ENCODE data around the gene PADI1.

PADI1 gene

DNA sequence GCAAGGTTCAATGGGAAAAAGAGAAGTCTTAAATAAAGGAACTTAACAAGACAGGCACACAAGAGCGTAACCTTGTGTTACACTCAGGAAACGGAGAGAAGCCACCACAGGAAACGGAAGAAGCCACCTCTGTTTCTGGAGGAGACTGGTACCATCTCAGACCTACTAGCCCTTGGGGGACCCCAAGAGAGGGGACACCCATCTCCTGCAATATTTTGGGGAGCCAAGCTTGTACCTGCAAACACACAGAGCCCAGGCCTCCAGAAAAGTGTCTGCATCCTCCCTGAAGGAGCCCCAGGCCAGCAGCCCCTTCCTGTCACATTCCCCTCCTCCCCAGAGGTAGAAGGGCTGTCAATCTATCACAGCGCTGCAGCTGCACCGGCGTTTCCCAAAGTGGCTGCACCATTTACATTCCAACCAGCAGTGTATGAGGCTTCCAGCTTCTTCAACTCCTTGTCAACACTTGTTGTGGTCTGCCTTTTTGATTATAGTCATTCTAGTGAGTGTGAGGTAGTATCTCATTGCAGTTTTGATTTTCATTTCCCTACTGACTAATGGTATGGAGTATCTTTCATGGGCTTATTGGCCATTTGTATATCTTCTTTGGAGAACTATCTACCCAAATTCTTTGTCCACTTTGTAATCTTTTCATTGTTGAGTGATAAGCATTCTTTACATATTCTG is 23.0 kb upstream of the PADI1 start:
- DNase-seq (ENCODE audit: low read depth in 2 of 3, low spot score in 2 of 3), result no peak

DNA sequence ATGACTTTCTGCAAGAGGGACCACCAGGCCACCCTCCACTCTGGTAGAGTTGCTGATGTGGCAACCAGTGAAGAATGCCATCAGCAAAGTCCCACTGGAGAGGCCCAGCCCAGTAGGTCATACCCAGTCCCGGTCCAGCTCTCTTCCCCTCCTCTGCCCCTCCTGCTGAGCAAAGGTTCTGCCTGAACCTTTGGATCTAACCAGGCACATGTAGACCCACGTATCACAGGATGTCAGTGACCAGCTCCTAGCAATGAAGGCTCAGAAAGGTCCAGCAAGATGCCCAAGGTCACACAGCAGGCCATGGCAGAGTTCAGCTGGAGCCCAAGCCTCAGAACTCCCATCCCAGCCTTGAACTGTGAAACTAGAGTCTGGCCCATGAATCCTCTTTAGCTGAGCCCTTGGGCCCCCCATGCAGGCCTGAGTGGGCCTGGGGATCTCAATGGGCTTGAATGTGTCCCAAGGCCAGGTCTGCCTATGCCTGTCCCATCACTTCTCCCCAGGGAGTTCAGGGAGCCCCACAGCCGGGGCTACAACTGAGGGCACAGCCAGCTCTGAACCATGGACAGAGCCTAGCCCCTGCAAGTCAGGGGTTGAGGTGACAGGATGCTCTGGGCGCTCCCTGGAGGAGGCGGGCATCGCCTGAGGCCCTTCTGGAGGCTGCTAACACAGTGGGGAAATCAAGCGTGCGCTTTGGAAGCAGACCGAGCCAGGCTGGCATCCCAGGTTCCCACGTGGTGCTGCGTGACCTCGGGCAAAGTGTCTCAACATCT is 21.4 kb upstream of the PADI1 start:
- DNase-seq (ENCODE audit: low read depth in 2 of 3, low spot score in 2 of 3), result no peak

DNA sequence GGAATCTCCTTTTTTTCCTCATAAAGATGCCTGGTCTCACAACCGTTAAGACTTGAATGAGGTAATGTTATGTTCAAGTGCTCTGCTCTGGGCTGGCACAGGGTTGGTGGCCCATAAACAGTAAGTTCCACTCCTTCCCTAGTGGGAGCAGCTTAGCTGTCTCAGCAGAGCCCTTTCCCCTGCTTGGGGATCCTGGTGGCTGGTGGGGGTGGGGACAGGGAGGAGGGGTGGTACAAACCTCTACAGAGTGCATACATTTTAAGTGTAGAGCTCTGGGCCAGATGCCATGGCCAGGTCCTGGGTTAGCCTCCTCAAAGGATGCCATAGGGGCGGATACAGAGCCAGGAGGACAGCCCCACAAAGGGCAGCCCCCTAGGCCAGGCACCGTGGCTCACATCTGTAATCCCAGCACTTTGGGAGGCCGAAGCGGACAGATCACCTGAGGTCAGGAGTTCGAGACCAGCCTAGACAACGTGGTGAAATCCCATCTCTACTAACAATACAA is 20.7 kb upstream of the PADI1 start:
- DNase-seq (ENCODE audit: low read depth in 2 of 3, low spot score in 2 of 3), result no peak

DNA sequence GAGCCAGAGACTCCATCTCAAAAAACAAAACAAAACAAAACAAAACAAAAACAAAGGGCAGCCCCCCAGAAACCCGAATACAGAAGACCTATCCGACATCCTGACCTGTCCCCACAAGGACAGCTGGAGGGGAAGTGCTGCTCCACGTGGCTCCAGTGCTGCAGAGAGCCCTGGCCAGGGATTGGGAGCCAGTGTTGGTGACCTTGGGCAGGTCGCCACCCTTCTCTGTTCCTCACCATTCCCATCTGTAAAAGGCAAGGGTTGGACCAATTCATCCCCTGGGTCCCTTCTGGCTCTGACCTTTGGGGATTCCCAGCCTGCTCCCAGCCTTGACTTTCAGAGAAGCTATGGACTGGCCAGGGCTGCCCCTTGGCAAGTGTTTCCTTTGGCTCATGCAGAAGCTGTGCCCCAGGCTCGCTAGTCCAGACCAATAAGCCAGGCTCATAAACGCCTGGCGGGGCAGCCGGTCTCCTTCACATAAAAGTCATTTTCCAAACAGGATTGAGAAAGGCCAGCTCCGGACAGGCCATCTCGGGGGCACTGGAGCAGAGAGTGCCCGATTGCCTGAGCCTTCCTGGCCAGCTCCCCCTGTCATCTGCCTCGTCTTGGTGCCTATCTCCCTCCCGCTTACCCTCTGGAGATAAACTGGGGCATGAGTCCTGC is 20.0 kb upstream of the PADI1 start:
- DNase-seq (ENCODE audit: low read depth in 2 of 3, low spot score in 2 of 3), result no peak

DNA sequence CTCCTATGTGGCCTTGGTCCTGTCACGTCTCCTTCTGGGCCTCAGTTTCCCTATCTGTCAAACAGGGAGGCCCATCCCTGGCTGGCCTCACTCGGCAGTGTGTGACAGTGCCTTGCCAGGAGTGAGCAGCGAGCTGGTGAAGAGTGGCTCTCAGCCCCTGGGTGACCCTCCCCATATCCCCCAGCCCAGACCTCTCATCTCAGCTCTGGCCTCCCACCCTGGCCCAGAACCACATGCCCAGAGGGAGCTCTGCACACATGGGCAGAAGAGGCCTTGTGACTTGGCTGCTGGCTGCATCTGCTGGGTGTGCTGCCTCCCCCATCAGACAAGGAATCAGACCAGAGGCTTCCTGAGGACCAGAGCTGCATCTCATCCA is 19.5 kb upstream of the PADI1 start:
- DNase-seq (ENCODE audit: low read depth in 2 of 3, low spot score in 2 of 3), result no peak

DNA sequence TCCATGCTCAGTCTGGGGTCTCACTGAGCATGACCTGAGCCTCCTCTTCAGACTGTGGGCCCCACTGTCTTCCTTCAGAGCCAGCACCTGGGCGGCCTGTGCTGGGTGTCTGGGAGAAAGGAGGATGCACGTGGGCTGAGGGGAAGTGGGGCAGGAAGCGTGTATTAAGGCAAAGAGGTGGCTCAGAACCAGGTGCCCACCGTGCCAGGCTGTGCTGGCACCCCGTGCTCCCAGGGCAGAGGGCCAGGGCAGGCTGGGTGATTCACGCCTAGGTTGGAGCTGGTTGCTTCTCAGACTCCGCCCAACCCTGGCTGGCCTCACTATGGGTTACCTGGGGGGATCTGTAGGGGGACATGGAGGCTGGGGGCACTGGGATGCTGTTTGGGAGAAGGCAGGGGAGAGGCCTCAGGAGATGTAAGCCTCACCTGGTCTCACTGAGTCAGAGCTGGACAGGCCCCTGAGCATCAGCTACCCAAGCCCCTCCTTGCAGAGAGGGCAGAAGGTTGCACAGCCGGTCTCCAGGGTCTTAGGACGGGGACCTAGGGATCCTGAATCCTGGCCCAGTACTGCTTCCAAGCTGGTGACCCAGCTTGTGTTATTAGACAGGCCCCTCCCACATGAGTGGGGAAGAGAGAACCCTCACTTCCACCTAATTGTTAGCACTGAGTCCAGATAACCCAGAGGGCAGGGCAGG is 18.6 kb upstream of the PADI1 start:
- DNase-seq (ENCODE audit: low read depth in 2 of 3, low spot score in 2 of 3), result no peak

DNA sequence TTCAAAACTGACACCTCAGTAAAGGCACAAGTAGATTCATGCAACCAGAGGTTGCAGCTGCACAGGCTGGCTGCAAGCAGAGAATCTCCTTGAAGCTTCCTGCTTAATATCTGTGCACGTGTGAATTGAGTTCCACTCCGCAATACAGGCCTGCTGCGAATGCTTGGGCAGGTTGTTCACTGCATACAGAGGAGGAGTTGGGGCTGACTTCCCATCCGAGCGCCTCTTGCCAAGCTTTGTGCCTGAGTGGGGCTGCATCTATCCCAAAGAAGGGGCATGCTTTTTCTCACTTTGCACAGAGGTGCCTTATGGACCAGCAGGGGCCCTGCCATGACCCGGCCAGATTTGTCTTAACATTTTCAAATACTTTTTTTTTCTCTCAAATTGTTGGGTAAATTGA is 17.9 kb upstream of the PADI1 start:
- no peak for DNase-seq (ENCODE audit: low read depth in 2 of 3, low spot score in 2 of 3)

DNA sequence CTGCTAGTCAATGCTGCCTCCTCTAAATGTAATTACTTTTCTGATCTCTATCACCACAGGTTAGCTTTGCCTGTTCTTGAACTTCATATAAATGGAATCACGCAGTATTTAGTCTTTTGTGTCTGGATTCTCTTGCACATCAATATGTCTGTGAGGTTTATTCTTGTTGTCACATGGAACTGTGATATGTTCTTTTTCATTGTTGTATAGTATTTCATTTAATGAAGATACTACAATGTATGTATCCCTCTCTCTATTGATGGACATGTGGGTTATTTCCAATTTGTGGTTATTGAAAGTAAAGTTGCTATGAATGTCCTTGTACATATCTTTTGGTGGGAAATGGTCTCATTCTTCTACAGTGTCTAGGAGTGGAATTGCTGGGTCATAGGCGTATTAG is 16.7 kb upstream of the PADI1 start:
- DNase-seq (ENCODE audit: low read depth in 2 of 3, low spot score in 2 of 3), result no peak

DNA sequence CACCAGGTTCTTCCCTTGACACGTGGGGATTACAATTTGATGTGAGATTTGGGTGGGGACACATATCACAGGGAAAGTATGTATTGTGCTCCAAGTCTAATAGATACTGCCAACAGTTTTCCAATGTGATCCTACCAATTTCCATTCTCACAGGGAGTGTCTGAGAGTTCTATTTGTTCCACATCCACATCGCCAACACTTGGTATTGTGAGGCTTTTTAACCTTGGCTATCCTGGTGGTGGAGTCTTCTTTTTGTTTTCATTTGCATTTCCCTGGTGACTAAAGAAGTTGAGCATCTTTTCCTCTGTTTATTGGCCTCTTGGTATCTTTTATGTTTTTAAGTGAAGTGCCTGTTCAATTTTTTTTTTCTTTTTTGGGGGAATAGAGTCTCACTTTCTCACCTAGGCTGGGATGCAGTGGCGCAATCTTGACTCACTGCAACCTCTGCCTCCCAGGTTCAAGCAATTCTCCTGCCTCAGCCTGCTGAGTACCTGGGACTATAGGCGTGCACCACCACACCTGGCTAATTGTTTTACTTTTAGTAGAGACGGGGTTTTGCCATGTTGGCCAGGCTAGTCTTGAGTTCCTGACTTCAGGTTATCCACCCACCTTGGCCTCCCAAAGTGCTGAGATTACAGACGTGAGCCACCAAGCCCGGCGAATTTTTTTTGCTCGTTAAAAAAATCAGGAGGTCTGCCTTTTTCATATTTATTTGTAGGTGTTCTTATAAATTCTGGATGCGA is 15.9 kb upstream of the PADI1 start:
- DNase-seq (ENCODE audit: low read depth in 2 of 3, low spot score in 2 of 3), result no peak

DNA sequence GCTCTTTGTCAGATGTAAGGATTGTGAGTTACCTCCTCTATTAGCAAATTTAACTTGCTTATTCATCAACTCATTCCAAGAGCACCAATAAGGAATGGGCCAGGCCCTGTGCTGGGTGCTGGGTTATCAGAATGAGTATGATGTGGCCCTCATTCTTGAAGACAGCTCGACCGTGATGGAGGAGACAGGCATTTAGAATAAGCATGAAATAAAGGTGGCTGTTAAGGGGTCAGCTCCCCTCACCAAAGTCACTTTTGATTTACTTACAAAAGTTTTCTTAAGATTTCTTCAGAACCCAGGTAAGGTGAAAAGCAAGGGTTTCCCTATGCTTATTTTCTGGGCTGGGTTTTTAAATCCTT is 15.3 kb upstream of the PADI1 start:
- DNase-seq (ENCODE audit: low read depth in 2 of 3, low spot score in 2 of 3), result no peak

DNA sequence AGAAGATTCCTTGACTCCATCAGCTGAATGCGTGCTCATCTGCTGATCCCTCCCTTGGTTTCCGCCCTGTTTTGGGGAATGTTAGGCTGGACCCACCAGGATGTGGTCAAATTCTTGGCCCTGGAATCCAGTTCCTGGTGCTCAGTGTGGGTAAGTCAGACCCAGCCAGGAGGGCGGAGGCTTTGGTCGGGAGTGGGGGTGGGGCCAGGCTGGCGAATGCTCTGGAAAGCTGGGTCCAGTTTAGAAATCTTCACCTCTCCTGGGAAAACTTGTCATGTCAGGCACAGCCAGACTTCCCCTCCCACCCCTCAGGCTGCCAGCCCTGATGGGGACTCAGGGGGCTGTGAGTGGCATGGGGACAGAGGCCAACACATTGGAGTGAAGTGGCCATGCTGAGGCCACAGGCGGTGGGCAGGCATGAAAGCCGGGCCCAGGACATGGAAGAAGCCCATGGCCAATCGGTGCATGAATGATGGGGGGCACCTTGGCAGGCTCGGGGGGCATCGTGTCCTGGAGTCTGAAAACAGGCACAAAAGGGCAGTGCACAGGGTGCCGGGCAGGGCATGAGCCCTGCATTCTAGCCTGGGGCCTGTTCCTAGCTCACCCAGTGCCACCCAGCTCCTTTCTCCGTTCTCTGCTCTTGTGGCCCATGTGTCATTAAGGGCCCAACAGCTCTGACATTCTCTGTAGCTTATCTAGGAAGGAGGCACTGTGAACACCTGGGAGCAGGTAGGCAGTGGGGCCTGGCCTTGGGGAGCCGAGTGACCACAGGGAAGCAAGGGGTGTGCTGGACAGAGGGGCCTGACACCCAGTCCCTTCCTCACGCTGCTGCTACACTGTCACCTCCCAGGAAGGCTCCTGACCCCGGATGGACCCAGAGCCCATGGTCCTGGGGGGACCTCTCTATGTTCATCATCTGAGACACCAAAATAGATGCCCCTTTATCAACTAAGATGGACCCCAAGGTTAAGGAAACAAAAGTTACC is 14.6 kb upstream of the PADI1 start:
- DNase-seq (ENCODE audit: low read depth in 2 of 3, low spot score in 2 of 3), result no peak

DNA sequence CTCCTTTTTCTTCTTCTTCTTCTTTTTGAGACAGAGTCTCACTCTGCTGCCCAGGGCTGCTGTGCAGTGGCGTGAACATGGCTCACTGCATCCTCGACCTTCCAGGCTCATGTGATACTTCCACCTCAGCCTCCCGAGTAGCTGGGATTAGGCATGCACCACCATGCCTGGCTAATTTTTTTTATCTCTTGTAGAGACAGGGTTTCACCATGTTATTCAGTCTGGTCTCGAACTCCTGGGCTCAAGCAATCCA is 13.0 kb upstream of the PADI1 start:
- no peak for DNase-seq (ENCODE audit: low read depth in 2 of 3, low spot score in 2 of 3)

DNA sequence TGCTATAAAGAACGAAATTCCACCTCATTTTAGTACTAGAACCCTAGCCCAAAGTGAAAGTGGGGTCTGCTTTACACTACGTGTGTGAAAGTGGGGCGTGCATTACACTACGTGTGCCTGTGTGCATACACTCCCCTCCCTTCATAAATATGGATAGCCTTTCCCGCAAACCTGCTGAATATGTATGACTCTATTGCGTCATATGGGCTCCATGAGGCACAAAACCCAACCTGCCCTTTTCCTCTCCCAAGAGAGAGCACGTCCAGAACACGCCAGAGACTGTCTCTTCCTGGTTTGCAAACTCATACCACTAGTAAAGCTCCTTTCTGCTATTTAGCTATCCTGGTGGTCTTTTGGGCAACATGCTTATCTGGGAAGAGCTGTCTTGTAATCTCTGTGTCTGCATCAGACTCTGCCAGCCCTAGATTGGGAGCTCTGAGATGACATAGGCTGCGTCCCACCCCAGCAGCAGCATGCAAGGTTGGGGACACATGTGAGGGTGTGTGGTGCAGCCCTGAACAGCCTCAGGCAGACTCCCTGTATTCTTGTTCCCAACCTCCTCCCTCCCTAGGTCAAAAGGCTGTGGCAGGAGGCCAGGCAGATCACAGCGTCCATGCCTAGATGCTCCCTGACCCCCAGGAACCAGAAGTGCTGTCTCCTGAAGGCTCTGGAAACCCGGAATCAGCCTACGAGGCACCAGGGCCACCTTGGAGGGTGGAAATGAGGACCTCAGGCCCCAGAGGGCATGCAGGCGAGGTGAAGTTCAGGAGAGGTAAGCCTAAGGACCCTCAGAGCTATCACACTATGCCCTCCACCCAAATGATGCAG is 12.3 kb upstream of the PADI1 start:
- DNase-seq (ENCODE audit: low read depth in 2 of 3, low spot score in 2 of 3), result no peak

DNA sequence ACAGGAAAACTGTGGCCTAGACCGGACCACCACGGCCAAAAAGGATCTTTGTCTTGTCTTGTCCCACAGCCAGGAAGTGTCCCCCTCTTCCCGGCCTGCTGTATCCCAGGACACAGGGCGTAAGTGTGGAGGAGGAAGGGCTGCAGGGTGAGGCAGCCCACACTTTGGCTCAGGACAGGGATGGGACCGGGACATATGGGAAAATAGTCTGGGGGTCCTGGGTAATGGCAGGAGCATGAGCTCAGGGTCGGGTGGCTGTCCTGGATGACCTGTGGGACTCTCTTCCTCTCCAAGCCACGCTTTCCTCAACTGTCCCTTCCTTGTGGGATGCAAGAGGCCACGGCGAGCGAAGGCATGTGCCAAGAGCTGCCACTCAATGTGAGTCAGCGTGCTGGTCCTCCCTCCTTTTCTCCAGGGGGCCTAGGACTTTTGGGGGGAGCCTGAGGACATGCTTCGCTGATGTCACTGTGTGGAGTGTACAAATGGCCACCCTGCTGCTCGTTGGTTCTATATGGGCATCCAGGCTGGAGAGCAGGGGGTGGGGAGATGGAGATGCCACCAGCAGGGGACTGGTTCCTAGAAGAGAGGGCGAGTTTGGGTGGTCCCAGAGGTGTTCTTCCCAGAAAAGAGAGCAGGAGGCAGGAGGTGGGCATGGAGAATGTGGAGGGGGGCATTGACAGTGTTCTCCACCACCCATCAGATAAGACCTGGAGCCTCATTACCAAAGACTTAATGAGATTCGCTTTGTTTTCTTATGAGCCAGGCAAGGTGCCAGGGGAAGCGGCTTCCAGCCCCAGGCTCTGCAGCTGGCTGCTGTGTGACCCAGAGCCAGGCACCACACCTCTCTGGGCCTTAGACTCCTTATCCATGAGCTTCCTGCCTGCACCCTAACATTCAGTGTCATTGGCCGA is 11.5 kb upstream of the PADI1 start:
- no peak for DNase-seq (ENCODE audit: low read depth in 2 of 3, low spot score in 2 of 3)

DNA sequence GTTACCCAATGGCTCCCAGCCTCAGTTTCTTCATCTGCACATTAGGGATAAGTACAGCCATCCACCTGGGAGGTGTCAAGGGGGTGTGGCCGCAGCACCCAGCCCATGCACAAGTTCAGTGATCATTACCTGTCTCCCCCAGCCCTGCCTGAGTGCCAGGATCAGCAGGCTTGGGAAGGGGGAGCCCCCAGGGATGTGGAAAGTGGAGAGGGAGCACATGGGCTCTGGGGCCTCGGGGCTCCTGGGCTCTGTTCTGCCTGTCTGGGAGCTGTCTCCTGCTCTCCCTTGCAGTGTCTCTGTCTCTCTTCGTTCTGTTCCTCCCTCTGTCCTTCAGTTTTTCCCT is 10.8 kb upstream of the PADI1 start:
- DNase-seq (ENCODE audit: low read depth in 2 of 3, low spot score in 2 of 3), result no peak

DNA sequence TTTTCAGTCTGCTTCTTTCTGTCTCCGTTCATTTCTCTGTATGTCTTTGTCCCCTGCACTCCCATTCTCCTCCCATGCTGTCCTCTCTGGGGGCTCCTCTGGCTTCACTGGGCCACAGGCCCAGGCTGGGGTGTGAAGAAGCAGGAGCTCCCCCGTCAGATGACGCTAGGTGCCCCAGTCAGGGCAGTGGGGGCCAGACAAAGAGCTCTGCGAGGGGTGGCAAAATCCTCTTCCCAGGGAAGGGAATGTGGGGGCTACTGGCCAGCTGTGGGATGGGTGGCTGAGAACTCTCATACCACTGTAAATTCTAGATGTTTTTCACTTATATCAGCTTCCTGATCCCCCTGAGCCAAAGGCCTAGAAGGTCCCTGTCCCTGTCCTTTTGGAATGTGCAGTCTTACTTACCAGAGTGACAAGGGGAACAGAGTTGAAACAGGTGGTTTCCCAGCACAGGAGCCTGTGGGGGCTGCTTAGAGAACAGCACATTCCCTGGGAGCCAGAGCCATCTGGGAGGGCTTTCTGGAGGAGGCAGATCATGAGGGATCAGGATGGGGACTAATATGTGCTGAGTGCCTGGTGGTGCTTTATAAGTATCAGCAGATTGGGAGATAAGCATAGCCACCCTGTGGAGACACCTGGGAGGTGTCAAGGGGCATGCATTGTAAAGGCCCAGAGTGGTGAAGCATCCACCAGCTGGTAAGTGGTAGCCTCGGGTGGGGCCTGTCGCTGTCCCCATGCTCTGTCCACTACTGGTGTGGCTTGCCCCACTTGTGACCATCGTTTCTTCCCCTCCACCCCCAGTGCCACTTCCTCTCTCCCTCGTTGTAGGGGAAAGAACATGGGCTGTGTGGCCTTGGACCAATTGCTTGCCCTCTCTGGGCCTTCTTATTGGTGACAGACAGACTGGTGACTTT is 10.1 kb upstream of the PADI1 start:
- DNase-seq (ENCODE audit: low read depth in 2 of 3, low spot score in 2 of 3), result no peak

DNA sequence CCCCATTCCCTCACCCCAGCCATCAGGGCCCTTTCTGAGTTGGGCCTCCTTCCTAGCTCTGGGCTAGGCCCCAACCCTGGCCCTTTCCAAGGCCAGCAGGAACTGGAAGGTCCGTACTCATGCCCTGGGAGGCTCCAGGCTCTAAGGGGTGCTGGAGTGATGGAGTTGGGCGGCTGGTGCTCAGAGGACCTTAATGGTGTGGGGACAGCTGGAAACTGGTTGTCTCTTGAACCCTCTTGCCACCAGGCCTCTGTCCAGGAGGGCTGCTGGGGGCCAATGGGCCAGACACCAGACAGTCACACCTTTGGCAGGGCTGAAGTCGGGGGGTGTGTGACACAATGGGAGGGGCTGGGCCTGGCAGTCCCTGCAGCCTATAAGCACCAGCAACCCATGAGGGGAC is 9.2 kb upstream of the PADI1 start:
- DNase-seq (ENCODE audit: low read depth in 2 of 3, low spot score in 2 of 3), result no peak
